Right atrium auricular region (tissue), 2 donors: ENCODE data around the gene CDK14. TPM values are rescaled to one million over a fixed set of nuclear protein-coding genes. Genes with fewer than 3 reads are reported as not detected.

ENCODE experiments used
- DNase-seq: peaks from one replicate; pipeline ENCODE4 v3.0.0-alpha.2; 2019; ENCODE audit warnings: low spot score
- H3K27ac ChIP-seq, 2 donors: fragments of 200-600 bp; sonication (generic); 1 replicate in 1 of 2; 2 replicates in 1 of 2; pipeline ENCODE4 v1.5.1; 2016 to 2019
- H3K27me3 ChIP-seq, 2 donors: fragments of 200-600 bp; sonication (generic); one replicate each; pipeline versions ENCODE4 v1.5.1 to v1.6.0; 2017 to 2019
- H3K36me3 ChIP-seq: fragments of 200-600 bp; sonication (generic); one replicate; pipeline ENCODE4 v1.5.1; 2016
- H3K4me1 ChIP-seq, 2 donors: fragments of 200-600 bp; sonication (generic); one replicate each; pipeline versions ENCODE4 v1.5.1 to v1.6.0; 2017 to 2019
- H3K4me3 ChIP-seq, 2 donors: fragments of 200-600 bp; sonication (generic); 1 replicate in 1 of 2; 2 replicates in 1 of 2; pipeline ENCODE4 v1.5.1; 2017 to 2019; ENCODE audit warnings: mild to moderate bottlenecking in 1 of 2, moderate library complexity in 1 of 2
- H3K9me3 ChIP-seq, 2 donors: fragments of 200-600 bp; sonication (generic); one replicate each; pipeline ENCODE4 v1.5.1; 2019
- total RNA-seq, 2 donors: library from RNA; depleted of rRNA; stranded (reverse); fragments of >200 nt; gene quantifications; one replicate each; pipeline ENCODE4 v1.1.0, GENCODE V29; 2016
- TF ChIP-seq, protein P1 (sequence below), 2 donors: fragments of 200-600 bp; sonication (generic); IDR thresholded peaks; one replicate each; pipeline ENCODE4 v1.5.1; 2019; ENCODE audit warnings: antibody characterized with exemption in 2 of 2

Gene CDK14
- total RNA-seq, 2 donors from 2014 or later, result 21.5 to 37.9 TPM

DNA sequence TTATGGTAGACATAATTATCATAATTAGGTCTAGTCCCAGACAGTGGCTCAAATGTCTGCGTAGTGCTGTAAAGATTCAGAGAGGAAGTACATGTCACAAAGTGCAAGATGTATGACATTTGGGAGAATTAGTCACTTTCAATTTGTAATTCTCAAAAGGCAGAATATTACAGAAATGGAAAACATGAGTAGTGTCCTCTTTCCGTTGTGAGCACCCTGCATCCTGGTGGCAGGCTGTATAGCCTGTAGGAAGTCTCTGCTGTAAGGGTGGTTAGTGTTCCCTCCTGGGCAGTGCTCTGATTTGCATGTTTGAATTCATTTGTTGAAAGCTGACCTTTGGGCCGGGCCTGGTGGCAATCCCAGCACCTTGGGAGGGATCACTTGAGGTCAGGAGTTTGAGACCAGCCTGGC, 17.0 kb downstream of the CDK14 start:
- no peak for DNase-seq
- TF ChIP-seq, protein P1, sequence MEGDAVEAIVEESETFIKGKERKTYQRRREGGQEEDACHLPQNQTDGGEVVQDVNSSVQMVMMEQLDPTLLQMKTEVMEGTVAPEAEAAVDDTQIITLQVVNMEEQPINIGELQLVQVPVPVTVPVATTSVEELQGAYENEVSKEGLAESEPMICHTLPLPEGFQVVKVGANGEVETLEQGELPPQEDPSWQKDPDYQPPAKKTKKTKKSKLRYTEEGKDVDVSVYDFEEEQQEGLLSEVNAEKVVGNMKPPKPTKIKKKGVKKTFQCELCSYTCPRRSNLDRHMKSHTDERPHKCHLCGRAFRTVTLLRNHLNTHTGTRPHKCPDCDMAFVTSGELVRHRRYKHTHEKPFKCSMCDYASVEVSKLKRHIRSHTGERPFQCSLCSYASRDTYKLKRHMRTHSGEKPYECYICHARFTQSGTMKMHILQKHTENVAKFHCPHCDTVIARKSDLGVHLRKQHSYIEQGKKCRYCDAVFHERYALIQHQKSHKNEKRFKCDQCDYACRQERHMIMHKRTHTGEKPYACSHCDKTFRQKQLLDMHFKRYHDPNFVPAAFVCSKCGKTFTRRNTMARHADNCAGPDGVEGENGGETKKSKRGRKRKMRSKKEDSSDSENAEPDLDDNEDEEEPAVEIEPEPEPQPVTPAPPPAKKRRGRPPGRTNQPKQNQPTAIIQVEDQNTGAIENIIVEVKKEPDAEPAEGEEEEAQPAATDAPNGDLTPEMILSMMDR (IDR thresholded peaks at IDR 0.05), result no peak
- H3K9me3 ChIP-seq, result no peaks in the 10 kb centered on the region
- no peak overlapping the region for H3K27ac ChIP-seq
- H3K4me1 ChIP-seq, result peaks cover 0 to 7% of the 10 kb centered on the region in 2 donors
- no peaks in the 10 kb centered on the region for H3K36me3 ChIP-seq
- no peak overlapping the region for H3K4me3 ChIP-seq
- H3K27me3 ChIP-seq, result no peaks in the 10 kb centered on the region

DNA sequence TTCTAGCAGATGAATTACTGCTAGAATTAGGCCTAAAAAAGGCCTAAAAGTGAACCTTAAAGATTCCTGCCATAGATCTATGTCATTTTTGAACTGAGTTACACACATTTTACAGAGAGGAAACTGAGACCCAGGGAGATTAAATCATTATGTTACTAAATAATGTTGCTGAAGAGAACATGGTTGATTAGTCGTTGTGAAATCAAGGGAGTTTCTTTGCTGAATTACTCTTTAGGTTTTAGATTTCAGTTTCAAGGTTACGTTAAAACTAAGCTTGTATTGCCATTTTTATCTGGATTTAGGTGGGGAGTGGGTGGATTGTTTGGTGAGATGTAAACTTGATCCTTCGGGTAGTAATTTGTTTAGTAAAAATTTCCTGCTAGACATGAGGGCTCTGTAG, 21.3 kb downstream of the CDK14 start:
- peaks cover 0 to 17% of the 10 kb centered on the region in 2 donors for H3K4me1 ChIP-seq
- no peak overlapping the region for H3K4me3 ChIP-seq
- no peaks in the 10 kb centered on the region for H3K9me3 ChIP-seq
- TF ChIP-seq, protein P1 (IDR thresholded peaks at IDR 0.05), result no peak
- DNase-seq, result no peak
- no peaks in the 10 kb centered on the region for H3K27me3 ChIP-seq
- no peak overlapping the region for H3K27ac ChIP-seq
- H3K36me3 ChIP-seq, result no peaks in the 10 kb centered on the region

DNA sequence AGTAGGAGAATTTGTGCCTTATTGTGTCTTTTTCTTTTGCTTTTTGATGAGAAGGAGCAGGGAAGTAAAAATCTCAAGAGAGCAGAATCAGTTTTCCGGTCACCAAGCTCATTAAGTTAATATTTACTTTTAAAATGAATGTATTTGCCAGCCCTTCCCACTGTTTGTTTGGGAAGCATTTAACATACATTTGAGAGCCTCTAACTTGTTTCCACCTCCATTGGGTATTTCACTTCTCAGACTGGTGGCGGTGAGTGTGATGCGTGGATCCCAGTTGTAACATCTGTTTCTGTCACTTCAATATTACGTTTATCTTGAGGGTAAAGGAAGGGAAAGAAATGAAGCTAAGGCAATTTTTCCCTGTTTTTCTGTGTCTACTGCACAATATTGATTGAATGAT, 22.8 kb downstream of the CDK14 start:
- H3K27me3 ChIP-seq, result no peaks in the 10 kb centered on the region
- no peak overlapping the region for H3K27ac ChIP-seq
- TF ChIP-seq, protein P1 (IDR thresholded peaks at IDR 0.05), result no peak
- no peaks in the 10 kb centered on the region for H3K36me3 ChIP-seq
- no peaks in the 10 kb centered on the region for H3K9me3 ChIP-seq
- DNase-seq, result no peak
- H3K4me1 ChIP-seq, result peaks cover 0 to 28% of the 10 kb centered on the region in 2 donors
- no peak overlapping the region for H3K4me3 ChIP-seq

DNA sequence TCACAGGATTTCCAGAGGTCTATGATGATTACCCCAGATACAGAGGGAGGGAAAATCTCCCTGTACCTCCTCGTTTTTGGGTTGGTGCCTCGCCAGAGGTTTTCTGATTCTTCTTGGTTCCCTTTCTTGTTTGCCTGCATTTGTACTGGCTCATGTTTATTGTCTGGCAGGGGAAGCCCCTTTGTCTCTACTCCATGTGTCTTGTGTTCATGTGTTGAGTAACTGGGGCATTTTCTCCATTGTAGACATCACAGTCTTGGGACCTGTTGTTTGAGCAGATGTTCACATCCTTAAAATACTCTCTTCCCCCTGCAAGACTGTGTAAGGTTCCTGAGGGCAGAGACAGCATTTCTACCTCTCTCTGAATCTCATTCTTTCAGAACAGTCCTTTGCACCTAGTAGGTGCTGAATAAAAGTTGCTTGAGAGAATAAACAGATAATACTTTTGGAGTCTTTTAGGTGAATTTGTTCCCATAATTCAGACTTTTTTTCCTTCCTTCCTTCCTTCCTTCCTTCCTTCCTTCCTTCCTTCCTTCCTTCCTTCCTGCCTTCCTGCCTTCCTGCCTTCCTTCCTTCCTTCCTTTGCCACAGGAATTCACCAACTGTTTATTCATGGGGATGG, 25.1 kb downstream of the CDK14 start:
- Histone ChIP-seq H3K36me3 (no peaks in the 10 kb centered on the region), H3K27me3 (no peaks in the 10 kb centered on the region), H3K9me3 (no peaks in the 10 kb centered on the region), H3K4me1 (peaks cover 0 to 51% of the 10 kb centered on the region in 2 donors), H3K4me3 (no peak overlapping the region), H3K27ac (no peak overlapping the region)
- TF ChIP-seq, protein P1 (IDR thresholded peaks at IDR 0.05), result no peak
- DNase-seq, result no peak

DNA sequence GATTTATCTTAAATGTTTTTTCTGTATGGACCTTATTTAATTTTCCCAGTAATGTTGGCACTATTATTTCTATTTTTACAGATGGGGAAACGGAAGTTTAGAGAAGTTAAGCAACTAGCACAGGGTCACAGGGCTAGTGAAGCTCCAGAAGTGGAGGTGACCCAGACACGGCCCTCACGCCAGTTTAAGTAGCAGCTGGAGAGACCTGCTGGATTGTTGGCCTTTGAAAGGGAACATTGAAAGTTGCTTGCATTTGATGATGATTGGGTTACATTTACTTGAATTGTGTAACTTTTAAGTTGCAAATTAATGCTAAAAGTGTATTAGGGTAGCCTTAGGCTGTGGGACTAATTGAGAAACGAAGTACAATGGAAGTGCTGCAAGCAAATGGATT, 25.6 kb downstream of the CDK14 start:
- Histone ChIP-seq H3K4me3 (no peak overlapping the region), H3K27ac (no peak overlapping the region)
- TF ChIP-seq, protein P1 (IDR thresholded peaks at IDR 0.05), result no peak

DNA sequence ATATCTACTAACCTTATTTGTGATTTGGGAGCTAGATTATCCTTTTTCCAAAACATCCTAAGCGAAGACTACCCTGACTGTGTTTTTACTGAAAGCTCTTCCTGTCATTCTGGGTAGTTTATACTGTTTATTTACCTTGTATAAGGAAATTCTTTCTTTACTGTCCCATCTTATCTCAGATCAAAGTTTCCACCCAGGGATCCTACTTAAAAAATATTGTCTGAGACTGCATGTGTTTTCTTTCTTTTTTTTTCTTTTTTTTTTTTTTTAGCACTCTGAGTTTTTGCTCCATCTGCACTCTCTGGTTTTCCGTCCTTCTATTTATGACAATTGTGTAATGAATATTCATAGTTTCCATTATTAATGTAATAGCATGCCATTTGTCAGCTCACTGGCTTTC, 26.5 kb downstream of the CDK14 start:
- Histone ChIP-seq H3K4me1 (peaks cover 0 to 51% of the 10 kb centered on the region in 2 donors), H3K4me3 (no peak overlapping the region), H3K27ac (no peak overlapping the region), H3K36me3 (no peaks in the 10 kb centered on the region), H3K9me3 (no peaks in the 10 kb centered on the region), H3K27me3 (no peaks in the 10 kb centered on the region)
- DNase-seq, result no peak
- TF ChIP-seq, protein P1 (IDR thresholded peaks at IDR 0.05), result no peak

More for the DNA sequence above, 25.6 kb downstream of the CDK14 start:
- Histone ChIP-seq H3K9me3 (no peaks in the 10 kb centered on the region), H3K27me3 (no peaks in the 10 kb centered on the region), H3K4me1 (peaks cover 0 to 51% of the 10 kb centered on the region in 2 donors), H3K36me3 (no peaks in the 10 kb centered on the region)
- DNase-seq, result no peak
